Measurements from ENCODE around the gene TRMU. TPM values are rescaled to one million over a fixed set of nuclear protein-coding genes. Genes with fewer than 3 reads are reported as not detected.

TRMU gene
- total RNA-seq, 1 experiment from 2014 or later: 90.1 TPM

GRCh38 chr22:46339956-46340355, 4.4 kb downstream of the TRMU start:
- TF ChIP-seq EZH2 (IDR thresholded peaks at IDR 0.05; ENCODE audit: borderline replicate concordance, low read depth, low read length, poor library complexity, severe bottlenecking) (no peak), CTCF (conservative IDR thresholded peaks at IDR 0.05; ENCODE audit: low read depth, low read length) (no peak)
- H3K36me3 ChIP-seq (ENCODE audit: insufficient read depth, low read length, poor library complexity, severe bottlenecking): peaks cover 55% of the 10 kb centered on the region
- POLR2A ChIA-PET (ENCODE audit: low non-redundant PET): no interaction called here
- DNase-seq (ENCODE audit: low spot score): no peak
- no peaks in the 10 kb centered on the region for H3K27me3 ChIP-seq (replicated peaks; ENCODE audit: insufficient read depth, low read depth, low read length, poor library complexity)
- CTCF ChIA-PET: no interaction called here
- no peaks in the 10 kb centered on the region for H3K9me3 ChIP-seq (ENCODE audit: low read depth, low read length, poor library complexity, severe bottlenecking)
- no peak overlapping the region for H3K27ac ChIP-seq (ENCODE audit: low read depth, low read length, poor library complexity, severe bottlenecking)
- intact Hi-C loops (cut with micrococcal nuclease; ENCODE audit: unreplicated experiment): no loop called here
- H3K4me3 ChIP-seq (ENCODE audit: low read depth, low read length, poor library complexity, severe bottlenecking): no peak overlapping the region
- H3K4me1 ChIP-seq (ENCODE audit: insufficient read depth, low read length, poor library complexity, severe bottlenecking): no peaks in the 10 kb centered on the region
- BruUV-seq (replicated peaks): no TSS peak

GRCh38 chr22:46340676-46341075, 5.2 kb downstream of the TRMU start:
- Histone ChIP-seq H3K27ac (ENCODE audit: low read depth, low read length, poor library complexity, severe bottlenecking) (no peak overlapping the region), H3K9me3 (ENCODE audit: low read depth, low read length, poor library complexity, severe bottlenecking) (no peaks in the 10 kb centered on the region), H3K36me3 (ENCODE audit: insufficient read depth, low read length, poor library complexity, severe bottlenecking) (peaks cover 61% of the 10 kb centered on the region), H3K27me3 (replicated peaks; ENCODE audit: insufficient read depth, low read depth, low read length, poor library complexity) (no peaks in the 10 kb centered on the region), H3K4me1 (ENCODE audit: insufficient read depth, low read length, poor library complexity, severe bottlenecking) (no peaks in the 10 kb centered on the region), H3K4me3 (ENCODE audit: low read depth, low read length, poor library complexity, severe bottlenecking) (no peak overlapping the region)
- BruUV-seq (replicated peaks): no TSS peak
- ChIA-PET POLR2A (ENCODE audit: low non-redundant PET) (no interaction called here), CTCF (no interaction called here)
- TF ChIP-seq EZH2 (IDR thresholded peaks at IDR 0.05; ENCODE audit: borderline replicate concordance, low read depth, low read length, poor library complexity, severe bottlenecking): no peak
- TF ChIP-seq CTCF (conservative IDR thresholded peaks at IDR 0.05; ENCODE audit: low read depth, low read length): no peak
- intact Hi-C loops (cut with micrococcal nuclease; ENCODE audit: unreplicated experiment): no loop called here
- no peak for DNase-seq (ENCODE audit: low spot score)

GRCh38 chr22:46346680-46347405, 11.3 kb downstream of the TRMU start:
- peaks cover 83% of the 10 kb centered on the region for H3K36me3 ChIP-seq (ENCODE audit: insufficient read depth, low read length, poor library complexity, severe bottlenecking)
- H3K27ac ChIP-seq (ENCODE audit: low read depth, low read length, poor library complexity, severe bottlenecking): no peak overlapping the region
- DNase-seq (ENCODE audit: low spot score): no peak
- no peaks in the 10 kb centered on the region for H3K4me1 ChIP-seq (ENCODE audit: insufficient read depth, low read length, poor library complexity, severe bottlenecking)
- no TSS peak for BruUV-seq (replicated peaks)
- ChIA-PET POLR2A (ENCODE audit: low non-redundant PET) (no interaction called here), CTCF (no interaction called here)
- intact Hi-C loops (cut with micrococcal nuclease; ENCODE audit: unreplicated experiment): no loop called here
- H3K9me3 ChIP-seq (ENCODE audit: low read depth, low read length, poor library complexity, severe bottlenecking): no peaks in the 10 kb centered on the region
- TF ChIP-seq CTCF (conservative IDR thresholded peaks at IDR 0.05; ENCODE audit: low read depth, low read length) (no peak), EZH2 (IDR thresholded peaks at IDR 0.05; ENCODE audit: borderline replicate concordance, low read depth, low read length, poor library complexity, severe bottlenecking) (no peak)
- no peaks in the 10 kb centered on the region for H3K27me3 ChIP-seq (replicated peaks; ENCODE audit: insufficient read depth, low read depth, low read length, poor library complexity)
- no peak overlapping the region for H3K4me3 ChIP-seq (ENCODE audit: low read depth, low read length, poor library complexity, severe bottlenecking)

Measured in A673 (cell line).